Activated CD4-positive, alpha-beta T cell treated with anti-CD3 and anti-CD28 coated beads for 36 hours (primary cell): ENCODE measurements around the gene KCNA10. TPM values are rescaled to one million over a fixed set of nuclear protein-coding genes. Genes with fewer than 3 reads are reported as not detected.
A peak's percentile ranks its signal among the peaks of the same experiment; 100 is the strongest.

Experiments used
- ATAC-seq: fragments of 200-7000 bp; cut with Tn5 transposase; one replicate; pipeline ENCODE4 v1.10.0; 2021; ENCODE audit warnings: mild to moderate bottlenecking, moderate library complexity
- CTCF ChIA-PET: fragments of 350-600 bp; sonication (Branson Sonifier 250); formaldehyde crosslinking; loops from one replicate; lab custom pipeline; 2021; ENCODE audit warnings: antibody characterized with exemption; lab: Charles Lee
- POLR2A ChIA-PET: fragments of 350-600 bp; sonication (Branson Sonifier 250); formaldehyde crosslinking; loops from one replicate; lab custom pipeline; 2021; ENCODE audit warnings: antibody characterized with exemption, inconsistent platforms; lab: Charles Lee
- DNase-seq: peaks from one replicate; pipeline ENCODE4 v3.0.0-alpha.2; 2020
- H3K27ac Mint-ChIP-seq: one replicate; pipeline ENCODE4 v1.8.0; 2021; ENCODE audit warnings: mixed read lengths
- H3K27me3 Mint-ChIP-seq: one replicate; pipeline ENCODE4 v1.8.0; 2021; ENCODE audit warnings: mixed read lengths
- H3K36me3 Mint-ChIP-seq: one replicate; pipeline ENCODE4 v1.8.0; 2021; ENCODE audit warnings: low read depth, mixed read lengths
- H3K4me1 Mint-ChIP-seq: one replicate; pipeline ENCODE4 v1.8.0; 2021; ENCODE audit warnings: mixed read lengths
- H3K4me3 Mint-ChIP-seq: one replicate; pipeline ENCODE4 v1.8.0; 2021; ENCODE audit warnings: mild to moderate bottlenecking, moderate library complexity, mixed read lengths
- H3K9me3 Mint-ChIP-seq: one replicate; pipeline ENCODE4 v1.8.0; 2021; ENCODE audit warnings: low read depth, mixed read lengths
- intact Hi-C, 2 experiments: fragments of 100-400 bp; cut with DNase I in 1 of 2; cut with micrococcal nuclease in 1 of 2; formaldehyde crosslinking; loops; one replicate each; pipeline versions ENCODE4 v1.14.2 to v1.15.1; 2022 to 2024; cut with DNase I, micrococcal nuclease
- total RNA-seq, 2 experiments: library from RNA; stranded (reverse); gene quantifications; one replicate each; pipeline ENCODE4 v1.2.3, GENCODE V29; 2021

Gene KCNA10
- total RNA-seq, 2 experiments from 2014 or later: not detected

- no peak for ATAC-seq
- Mint-ChIP-seq H3K27me3 (no peaks in the 10 kb centered on the region), H3K4me1 (no peaks in the 10 kb centered on the region), H3K36me3 (no peaks in the 10 kb centered on the region), H3K27ac (no peak overlapping the region), H3K4me3 (no peak overlapping the region), H3K9me3 (no peaks in the 10 kb centered on the region)
- ChIA-PET CTCF (no interaction called here), POLR2A (no interaction called here)
- DNase-seq: no peak
- intact Hi-C loops: no loop called here
Measured at GRCh38 chr1:110535985-110536384, 17.0 kb upstream of the KCNA10 start.

- CTCF ChIA-PET: interaction anchor here (0.8 to 2.0 kb wide), 4 partner anchors 23 to 250 kb away, joined by 3 to 6 read pairs (median 4); no protein-coding TSS in a partner anchor
Measured at GRCh38 chr1:110533230-110533629, 14.3 kb upstream of the KCNA10 start.

GRCh38 chr1:110529011-110529410, 10.0 kb upstream of the KCNA10 start:
- Mint-ChIP-seq H3K36me3 (no peaks in the 10 kb centered on the region), H3K9me3 (no peaks in the 10 kb centered on the region), H3K4me3 (no peak overlapping the region), H3K4me1 (peaks cover 2% of the 10 kb centered on the region), H3K27me3 (peaks cover 8% of the 10 kb centered on the region), H3K27ac (no peak overlapping the region)
- CTCF ChIA-PET: interaction anchor here (0.9 to 9.7 kb wide), 4 partner anchors 33 to 463 kb away, joined by 3 to 79 read pairs (median 3); no protein-coding TSS in a partner anchor
- POLR2A ChIA-PET: no interaction called here
- intact Hi-C loops: loop anchor here in 1 of 2 experiments (10.0 kb wide), 1 partner anchor 466 kb away; no protein-coding TSS in a partner anchor
- ATAC-seq: no peak
- DNase-seq: no peak

More at GRCh38 chr1:110533230-110533629, 14.3 kb upstream of the KCNA10 start:
- Mint-ChIP-seq H3K27me3 (peaks cover 2% of the 10 kb centered on the region), H3K9me3 (no peaks in the 10 kb centered on the region), H3K4me3 (no peak overlapping the region), H3K4me1 (no peaks in the 10 kb centered on the region), H3K36me3 (no peaks in the 10 kb centered on the region), H3K27ac (no peak overlapping the region)
- DNase-seq: no peak
- POLR2A ChIA-PET: no interaction called here
- intact Hi-C loops: no loop called here
- ATAC-seq: no peak

GRCh38 chr1:110526201-110526780, 7.3 kb upstream of the KCNA10 start:
- Mint-ChIP-seq H3K27me3 (peaks cover 25% of the 10 kb centered on the region), H3K9me3 (no peaks in the 10 kb centered on the region)

GRCh38 chr1:110525249-110525595, 6.2 kb upstream of the KCNA10 start:
- CTCF ChIA-PET: interaction anchor here (0.7 to 9.7 kb wide), 11 partner anchors 10 to 506 kb away, joined by 3 to 79 read pairs (median 7); partner anchors contain the start of gene KCNA2
- no peak for ATAC-seq

More at GRCh38 chr1:110526201-110526780, 7.3 kb upstream of the KCNA10 start:
- DNase-seq (no peak), ATAC-seq (no peak)
- CTCF ChIA-PET: interaction anchor here (1.2 to 9.7 kb wide), 2 partner anchors 28 to 255 kb away, joined by 3 to 79 read pairs; no protein-coding TSS in a partner anchor
- intact Hi-C loops: loop anchor here in 1 of 2 experiments (10.0 kb wide), 1 partner anchor 469 kb away; no protein-coding TSS in a partner anchor
- Mint-ChIP-seq H3K36me3 (no peaks in the 10 kb centered on the region), H3K4me1 (peaks cover 2% of the 10 kb centered on the region), H3K4me3 (no peak overlapping the region), H3K27ac (no peak overlapping the region)
- POLR2A ChIA-PET: no interaction called here

GRCh38 chr1:110524311-110525248, 5.6 kb upstream of the KCNA10 start:
- DNase-seq (peak; percentile 75), ATAC-seq (peak; percentile 88)
- CTCF ChIA-PET: interaction anchor here (0.6 to 9.7 kb wide), 27 partner anchors 10 to 507 kb away, joined by 3 to 79 read pairs (median 4); partner anchors contain the start of genes KCNA2 and STRIP1
- Mint-ChIP-seq H3K27ac (no peak overlapping the region), H3K27me3 (peaks cover 25% of the 10 kb centered on the region), H3K4me1 (peaks cover 2% of the 10 kb centered on the region), H3K36me3 (no peaks in the 10 kb centered on the region), H3K4me3 (no peak overlapping the region), H3K9me3 (no peaks in the 10 kb centered on the region)
- intact Hi-C loops: loop anchor here (1.0 to 10.0 kb wide), 7 partner anchors 31 to 470 kb away; no protein-coding TSS in a partner anchor
- POLR2A ChIA-PET: no interaction called here

More at GRCh38 chr1:110525249-110525595, 6.2 kb upstream of the KCNA10 start:
- H3K4me1 Mint-ChIP-seq: peaks cover 2% of the 10 kb centered on the region
- H3K4me3 Mint-ChIP-seq: no peak overlapping the region
- DNase-seq: no peak
- POLR2A ChIA-PET: no interaction called here
- H3K36me3 Mint-ChIP-seq: no peaks in the 10 kb centered on the region
- peaks cover 25% of the 10 kb centered on the region for H3K27me3 Mint-ChIP-seq
- H3K27ac Mint-ChIP-seq: no peak overlapping the region
- intact Hi-C loops: loop anchor here (2.0 to 10.0 kb wide), 2 partner anchors 256 to 470 kb away; no protein-coding TSS in a partner anchor
- H3K9me3 Mint-ChIP-seq: no peaks in the 10 kb centered on the region

- ATAC-seq (no peak), DNase-seq (no peak)
- POLR2A ChIA-PET: no interaction called here
- Mint-ChIP-seq H3K4me1 (peaks cover 2% of the 10 kb centered on the region), H3K4me3 (no peak overlapping the region), H3K36me3 (no peaks in the 10 kb centered on the region), H3K9me3 (no peaks in the 10 kb centered on the region), H3K27ac (no peak overlapping the region), H3K27me3 (peaks cover 22% of the 10 kb centered on the region)
- intact Hi-C loops: loop anchor here in 1 of 2 experiments (10.0 kb wide), 1 partner anchor 472 kb away; no protein-coding TSS in a partner anchor
- CTCF ChIA-PET: interaction anchor here (0.6 to 9.7 kb wide), 8 partner anchors 12 to 259 kb away, joined by 3 to 79 read pairs (median 8); partner anchors contain the start of gene KCNA2
Measured at GRCh38 chr1:110523011-110523410, 4.0 kb upstream of the KCNA10 start.

- peaks cover 2% of the 10 kb centered on the region for H3K4me1 Mint-ChIP-seq
- CTCF ChIA-PET: interaction anchor here (0.6 to 9.7 kb wide), 7 partner anchors 12 to 259 kb away, joined by 3 to 79 read pairs (median 9); no protein-coding TSS in a partner anchor
- DNase-seq: no peak
- no peak for ATAC-seq
- no peak overlapping the region for H3K27ac Mint-ChIP-seq
- POLR2A ChIA-PET: no interaction called here
- H3K4me3 Mint-ChIP-seq: no peak overlapping the region
- H3K27me3 Mint-ChIP-seq: peaks cover 25% of the 10 kb centered on the region
- intact Hi-C loops: loop anchor here in 1 of 2 experiments (10.0 kb wide), 1 partner anchor 472 kb away; no protein-coding TSS in a partner anchor
- H3K36me3 Mint-ChIP-seq: no peaks in the 10 kb centered on the region
- H3K9me3 Mint-ChIP-seq: no peaks in the 10 kb centered on the region
Measured at GRCh38 chr1:110522560-110522959, 3.6 kb upstream of the KCNA10 start.

GRCh38 chr1:110520827-110521226, 1.9 kb upstream of the KCNA10 start:
- Mint-ChIP-seq H3K4me1 (peaks cover 2% of the 10 kb centered on the region), H3K27me3 (peaks cover 26% of the 10 kb centered on the region), H3K9me3 (no peaks in the 10 kb centered on the region), H3K27ac (no peak overlapping the region), H3K36me3 (no peaks in the 10 kb centered on the region), H3K4me3 (no peak overlapping the region)
- DNase-seq (no peak), ATAC-seq (no peak)
- CTCF ChIA-PET: interaction anchor here (0.7 to 9.7 kb wide), 9 partner anchors 22 to 510 kb away, joined by 3 to 79 read pairs (median 3); no protein-coding TSS in a partner anchor
- POLR2A ChIA-PET: no interaction called here
- intact Hi-C loops: loop anchor here in 1 of 2 experiments (10.0 kb wide), 1 partner anchor 474 kb away; no protein-coding TSS in a partner anchor

- ATAC-seq (no peak), DNase-seq (no peak)
- H3K4me1 Mint-ChIP-seq: no peaks in the 10 kb centered on the region
- POLR2A ChIA-PET: no interaction called here
- H3K9me3 Mint-ChIP-seq: no peaks in the 10 kb centered on the region
- no peaks in the 10 kb centered on the region for H3K36me3 Mint-ChIP-seq
- H3K4me3 Mint-ChIP-seq: no peak overlapping the region
- peaks cover 5% of the 10 kb centered on the region for H3K27me3 Mint-ChIP-seq
- H3K27ac Mint-ChIP-seq: no peak overlapping the region
- intact Hi-C loops: no loop called here
- CTCF ChIA-PET: interaction anchor here (1.5 to 3.2 kb wide), 2 partner anchors 20 to 104 kb away, joined by 7 to 17 read pairs; no protein-coding TSS in a partner anchor
Measured at GRCh38 chr1:110515891-110516290, 3.1 kb downstream of the KCNA10 start.
